SK-N-SH (cell line): ENCODE results near the gene THEMIS2. TPM values are rescaled to one million over a fixed set of nuclear protein-coding genes. Genes with fewer than 3 reads are reported as not detected.
"Not testable (repeated sequence)": the region's sequence is repeated elsewhere in the genome, so short reads cannot be mapped to it uniquely, and the experiment has no call there.

Experiments
- CTCF ChIA-PET: fragments of 300-600, 350-600 bp; formaldehyde crosslinking; extraction: SDS; loops from one replicate; lab custom pipeline; 2021; lab: Yijun Ruan, JAX
- POLR2A ChIA-PET: fragments of 350-600 bp; sonication (Branson Sonifier 250); formaldehyde crosslinking; extraction: SDS; loops from one replicate; lab custom pipeline; 2020; ENCODE audit warnings: antibody characterized with exemption, inconsistent platforms; lab: Yijun Ruan, JAX
- DNase-seq: peaks from one replicate; pipeline ENCODE4 v3.0.0; 2012
- H2AFZ ChIP-seq: fragments of 200-600 bp; sonication (generic); 2 replicates; pipeline ENCODE4 v1.8.1; 2016; ENCODE audit warnings: antibody characterized with exemption, mild to moderate bottlenecking, low read depth
- H3F3A ChIP-seq: fragments of 200-600 bp; sonication (generic); replicated peaks from 2 replicates; pipeline ENCODE3; 2016; ENCODE audit warnings: antibody characterized with exemption, mild to moderate bottlenecking; ENCODE audit not compliant: insufficient read depth
- H3K27ac ChIP-seq, 2 experiments: fragments of 200-500 bp in 1 of 2; fragments of 200-600 bp in 1 of 2; sonication (Bioruptor generic) in 1 of 2; sonication (generic), shearing (Covaris generic) in 1 of 2; 2 replicates each; pipeline versions ENCODE4 v1.5.1 to v1.6.1; 2014 to 2016; ENCODE audit warnings: low read depth in 2 of 2, inconsistent platforms in 1 of 2, low read length in 1 of 2, mild to moderate bottlenecking in 1 of 2, mixed read lengths in 1 of 2
- H3K27me3 ChIP-seq: fragments of 200-600 bp; sonication (generic), shearing (Covaris generic); 2 replicates; pipeline ENCODE4 v1.6.1; 2016; ENCODE audit warnings: mixed run types; ENCODE audit not compliant: insufficient read depth
- H3K36me3 ChIP-seq, 2 experiments: fragments of 200-500 bp in 1 of 2; fragments of 200-600 bp in 1 of 2; sonication (Bioruptor generic) in 1 of 2; sonication (generic) in 1 of 2; replicated peaks in 1 of 2; 2 replicates each; pipeline versions ENCODE3 to v1.5.1; 2014 to 2016; ENCODE audit warnings: low read length in 1 of 2, mild to moderate bottlenecking in 1 of 2; ENCODE audit not compliant: insufficient read depth in 2 of 2, control insufficient read depth in 1 of 2
- H3K4me1 ChIP-seq, 2 experiments: fragments of 200-500 bp in 1 of 2; fragments of 200-600 bp in 1 of 2; sonication (Bioruptor generic) in 1 of 2; sonication (generic), shearing (Covaris generic) in 1 of 2; 2 replicates each; pipeline versions ENCODE4 v1.5.1 to v1.6.1; 2014 to 2016; ENCODE audit warnings: low read depth in 1 of 2, low read length in 1 of 2, mixed run types in 1 of 2; ENCODE audit not compliant: insufficient read depth in 2 of 2, control insufficient read depth in 1 of 2
- H3K4me2 ChIP-seq: fragments of 200-600 bp; sonication (generic), shearing (Covaris generic); 2 replicates; pipeline ENCODE4 v1.6.1; 2017; ENCODE audit warnings: mixed run types
- H3K4me3 ChIP-seq, 2 experiments: fragments of 200-500 bp in 1 of 2; fragments of 200-600 bp in 1 of 2; sonication (Bioruptor generic) in 1 of 2; sonication (generic), shearing (Covaris generic) in 1 of 2; 2 replicates each; pipeline versions ENCODE4 v1.5.1 to v1.8.1; 2014 to 2016; ENCODE audit warnings: low read depth in 2 of 2, inconsistent platforms in 1 of 2, low read length in 1 of 2, mild to moderate bottlenecking in 1 of 2, mixed read lengths in 1 of 2, moderate library complexity in 1 of 2
- H3K79me2 ChIP-seq: fragments of 200-600 bp; sonication (generic); 2 replicates; pipeline ENCODE4 v1.8.1; 2017; ENCODE audit warnings: mild to moderate bottlenecking; ENCODE audit not compliant: insufficient read depth
- H3K9ac ChIP-seq: fragments of 200-600 bp; sonication (generic); 2 replicates; pipeline ENCODE4 v1.6.1; 2017; ENCODE audit warnings: mixed run types
- H3K9me2 ChIP-seq: fragments of 200-600 bp; sonication (generic); 2 replicates; pipeline ENCODE4 v1.6.1; 2017; ENCODE audit warnings: mixed run types
- H3K9me3 ChIP-seq: fragments of 200-600 bp; sonication (generic); 2 replicates; pipeline ENCODE4 v1.6.1; 2017; ENCODE audit warnings: mixed run types, mild to moderate bottlenecking, moderate library complexity
- H4K20me1 ChIP-seq: fragments of 200-600 bp; sonication (generic); 2 replicates; pipeline ENCODE4 v1.6.1; 2017; ENCODE audit warnings: mild to moderate bottlenecking, mixed run types; ENCODE audit not compliant: insufficient read depth
- FOXJ3 ChIP-seq: sonication (generic); formaldehyde crosslinking; IDR thresholded peaks from 2 replicates; pipeline ENCODE4 v1.5.1; 2020; ENCODE audit warnings: mild to moderate bottlenecking, missing genetic modification reagents
- GATA2 ChIP-seq: sonication (generic); formaldehyde crosslinking; IDR thresholded peaks from 2 replicates; pipeline ENCODE4 v1.5.0; 2020; ENCODE audit warnings: mild to moderate bottlenecking, missing genetic modification reagents
- JUND ChIP-seq: IDR thresholded peaks from 2 replicates; pipeline ENCODE4 v1.4.0; 2012
- MAX ChIP-seq: IDR thresholded peaks from 2 replicates; pipeline ENCODE4 v1.4.0; 2012; ENCODE audit warnings: low read depth
- NFIC ChIP-seq: IDR thresholded peaks from 2 replicates; pipeline ENCODE4 v1.4.0; 2012; ENCODE audit warnings: borderline replicate concordance
- RAD21 ChIP-seq: IDR thresholded peaks from 2 replicates; pipeline ENCODE4 v1.6.1; 2012; ENCODE audit warnings: mild to moderate bottlenecking, low read length
- RCOR1 ChIP-seq: fragments of 150-350 bp; IDR thresholded peaks from 2 replicates; pipeline ENCODE4 v1.6.1; 2017; ENCODE audit warnings: antibody characterized with exemption, low read length
- REST ChIP-seq: IDR thresholded peaks from 2 replicates; pipeline ENCODE4 v1.6.1; 2012; ENCODE audit warnings: mild to moderate bottlenecking, low read depth, low read length, moderate library complexity
- RXRA ChIP-seq: IDR thresholded peaks from 2 replicates; pipeline ENCODE4 v1.4.0; 2012; ENCODE audit warnings: low read depth, mild to moderate bottlenecking, borderline replicate concordance
- SIN3A ChIP-seq: IDR thresholded peaks from 2 replicates; pipeline ENCODE4 v1.6.1; 2012; ENCODE audit warnings: low read depth, mild to moderate bottlenecking, low read length, moderate library complexity, borderline replicate concordance
- TAF1 ChIP-seq: IDR thresholded peaks from 2 replicates; pipeline ENCODE4 v1.6.1; 2012; ENCODE audit warnings: low read depth, mild to moderate bottlenecking, low read length, moderate library complexity, borderline replicate concordance
- TEAD4 ChIP-seq: IDR thresholded peaks from 2 replicates; pipeline ENCODE4 v1.4.0; 2012; ENCODE audit warnings: mild to moderate bottlenecking, borderline replicate concordance; ENCODE audit not compliant: insufficient read depth
- WGBS: methylation state at CpG from one replicate; pipeline ENCODE4 v1.1.6; 2017; ENCODE audit warnings: low lambda C conversion rate; 5-methylcytosine and 5-hydroxymethylcytosine counted together
- polyA plus RNA-seq, 3 experiments: library from polyadenylated mRNA; depleted of rRNA; stranded (reverse); fragments of >200 nt; gene quantifications; 2 replicates each; pipeline ENCODE4 v1.2.3, GENCODE V29; 2012

THEMIS2 gene
- polyA plus RNA-seq, 1 of the 3 experiments (the other 2 are of a cell fraction) = 4.1 TPM

- H3K4me3 ChIP-seq = no peak overlapping the region
- POLR2A ChIA-PET = no interaction called here
- H3K79me2 ChIP-seq = no peaks in the 10 kb centered on the region
- DNase-seq = no peak
- no peaks in the 10 kb centered on the region for H3K9me2 ChIP-seq
- TF ChIP-seq MAX (no peak), GATA2 (CRISPR knock-in tag) (no peak), JUND (no peak), SIN3A (no peak)
- H3K27ac ChIP-seq = no peak overlapping the region
- no peak overlapping the region for H3K4me2 ChIP-seq
- no peak overlapping the region for H3K9ac ChIP-seq
- no peak overlapping the region for H2AFZ ChIP-seq
- 96% methylated on average over 4 of the region's 4 CpGs for WGBS
- H3K4me1 ChIP-seq = no peaks in the 10 kb centered on the region
- peaks cover 7% of the 10 kb centered on the region for H3F3A ChIP-seq
- H3K36me3 ChIP-seq = peaks cover 15 to 19% of the 10 kb centered on the region in 2 experiments
- no peaks in the 10 kb centered on the region for H3K27me3 ChIP-seq
- H3K9me3 ChIP-seq = no peaks in the 10 kb centered on the region
- no peaks in the 10 kb centered on the region for H4K20me1 ChIP-seq
- CTCF ChIA-PET = no interaction called here
These were observed 47.9 kb upstream of the THEMIS2 start for GRCh38 chr1:27824411-27824810.

- ChIA-PET POLR2A (interaction anchor here (1.0 kb wide), 1 partner anchor 385 kb away, joined by 3 read pairs; no protein-coding TSS in a partner anchor), CTCF (interaction anchor here (1.3 to 2.2 kb wide), 3 partner anchors 22 to 160 kb away, joined by 3 to 9 read pairs (median 4); partner anchors contain the start of gene FAM76A)
- not testable (repeated sequence) for H3K9ac ChIP-seq, H3K4me1 ChIP-seq, H3K27ac ChIP-seq, DNase-seq, H4K20me1 ChIP-seq, H3K9me2 ChIP-seq, H2AFZ ChIP-seq, H3K27me3 ChIP-seq, H3K9me3 ChIP-seq, H3K4me3 ChIP-seq
- 91% methylated on average over 3 of the region's 4 CpGs for WGBS
- peaks cover 14 to 17% of the 10 kb centered on the region in 2 experiments for H3K36me3 ChIP-seq
- peaks cover 13% of the 10 kb centered on the region for H3F3A ChIP-seq
- peak overlapping the region; percentile 79; the same call in 1 of the 2 replicates for H3K4me2 ChIP-seq
- peaks cover 38% of the 10 kb centered on the region for H3K79me2 ChIP-seq
These were observed 42.9 kb upstream of the THEMIS2 start for GRCh38 chr1:27829339-27829960.

GRCh38 chr1:27830621-27831440 lies 41.5 kb upstream of the THEMIS2 start, which contains the start of gene PPP1R8:
Gene PPP1R8, plus strand, starts transcription at chr1:27830782. Its CDS starts 54 bp downstream, at chr1:27830836.
- Histone ChIP-seq H2AFZ (peak within 1 kb of the TSS; percentile 95), H3K9ac (peak within 1 kb of the TSS; percentile 99), H3K9me3 (no peaks in the 10 kb centered on the region), H3K27me3 (no peaks in the 10 kb centered on the region), H3K4me2 (peak within 1 kb of the TSS; percentile 79), H3K36me3 (peaks cover 28 to 29% of the 10 kb centered on the region in 2 experiments), H3K9me2 (no peaks in the 10 kb centered on the region), H3K4me3 (peak within 1 kb of the TSS; percentile 97 to 98), H3F3A (peaks cover 13% of the 10 kb centered on the region), H3K4me1 (peaks cover 0 to 9% of the 10 kb centered on the region in 2 experiments; a peak in 2 of 4 replicates), H3K27ac (peak within 1 kb of the TSS; percentile 80 to 89), H3K79me2 (peaks cover 52% of the 10 kb centered on the region), H4K20me1 (peaks cover 4% of the 10 kb centered on the region)
- ChIA-PET POLR2A (interaction anchor here (0.6 to 1.2 kb wide), 9 partner anchors 58 to 472 kb away, joined by 3 to 6 read pairs (median 3); partner anchors contain the start of genes FAM76A, IFI6 and STX12), CTCF (interaction anchor here (0.7 to 2.2 kb wide), 7 partner anchors 21 to 161 kb away, joined by 3 to 9 read pairs (median 4); partner anchors contain the start of genes FAM76A and IFI6)
- peak; percentile 94 for DNase-seq
- WGBS = 3% methylated on average over 40 of the region's 60 CpGs
- no peak for TF ChIP-seq RCOR1
- 0 out of 2 replicates have a peak, but pooled peaks have one; percentile 31 for TF ChIP-seq TEAD4
- TF ChIP-seq RAD21 = no peak; the same call in 1 of the 2 replicates
- TF ChIP-seq FOXJ3 (CRISPR knock-in tag) = no peak
- TF ChIP-seq NFIC = peak; percentile 27; the same call in 1 of the 2 replicates
- TF ChIP-seq JUND = peak; percentile 38; the same call in 1 of the 2 replicates
- no peak for TF ChIP-seq RXRA
- TF ChIP-seq MAX = peak; percentile 79
- peak; percentile 73 for TF ChIP-seq REST
- 0 out of 2 replicates have a peak, but pooled peaks have one; percentile 44 for TF ChIP-seq SIN3A
- peak; percentile 100 for TF ChIP-seq TAF1
